ENCODE results near the gene ATP13A3. TPM values are rescaled to one million over a fixed set of nuclear protein-coding genes. Genes with fewer than 3 reads are reported as not detected.
A peak's percentile ranks its signal among the peaks of the same experiment; 100 is the strongest.

ATP13A3 gene
- total RNA-seq, 4 donors from 2014 or later, result 106 to 157 (median 128) TPM

GRCh38 chr3:194404365-194405140 is 82.2 kb downstream of the ATP13A3 start:
- H3K27me3 ChIP-seq, result peaks cover 7% of the 10 kb centered on the region
- no peak overlapping the region for H3K27ac ChIP-seq
- H3K9me3 ChIP-seq, result no peaks in the 10 kb centered on the region
- ATAC-seq, result no peak
- no peak overlapping the region for H3K4me3 ChIP-seq
- 41 to 43% methylated on average over 10 of the region's 10 CpGs for WGBS, 2 donors (ENCODE audit: low coverage in 1 of 2)
- no peak for TF ChIP-seq POLR2AphosphoS5 (IDR thresholded peaks at IDR 0.05)
- peak; percentile 55 to 66 (median 60) for TF ChIP-seq CTCF (IDR thresholded peaks at IDR 0.05)
- peaks cover 0 to 35% of the 10 kb centered on the region in 2 donors for H3K36me3 ChIP-seq
- H3K4me1 ChIP-seq, result no peaks in the 10 kb centered on the region

DNA sequence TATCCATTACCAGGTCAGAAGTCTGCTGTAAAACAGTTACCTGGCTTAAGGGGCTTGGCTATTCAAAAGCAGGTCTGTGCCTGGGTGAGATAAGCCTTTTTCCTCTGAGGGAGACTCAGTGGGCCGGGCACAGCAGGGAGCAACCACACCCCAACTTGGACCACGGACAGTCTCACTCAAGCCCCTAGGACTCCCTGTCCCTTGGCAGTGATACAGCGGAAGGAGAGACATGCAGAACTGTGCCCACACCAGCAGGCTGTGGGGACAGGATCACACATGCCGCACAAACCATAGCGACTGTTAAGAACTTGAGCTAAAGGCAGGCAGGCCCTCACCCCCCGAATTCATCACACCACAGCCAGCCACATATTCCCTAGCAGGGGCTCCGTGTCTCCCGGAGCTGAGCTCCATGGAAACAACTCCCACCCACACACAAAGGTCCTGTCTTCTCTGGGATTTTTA is 84.9 kb downstream of the ATP13A3 start:
- no peak for TF ChIP-seq CTCF (IDR thresholded peaks at IDR 0.05)
- no peak for TF ChIP-seq POLR2AphosphoS5 (IDR thresholded peaks at IDR 0.05)
- no peak for TF ChIP-seq POLR2A (IDR thresholded peaks at IDR 0.05)
- TF ChIP-seq EP300 (IDR thresholded peaks at IDR 0.05), result no peak
- Histone ChIP-seq H3K27ac (no peak overlapping the region), H3K4me1 (peaks cover 0 to 17% (median 13%) of the 10 kb centered on the region in 3 donors), H3K27me3 (peaks cover 31% of the 10 kb centered on the region), H3K4me3 (no peak overlapping the region), H3K9me3 (no peaks in the 10 kb centered on the region), H3K36me3 (peaks cover 0 to 12% of the 10 kb centered on the region in 2 donors)
- WGBS, 2 donors (ENCODE audit: low coverage in 1 of 2), result 59 to 77% methylated on average over 3 to 4 of the region's 8 CpGs
- ATAC-seq, result no peak

DNA sequence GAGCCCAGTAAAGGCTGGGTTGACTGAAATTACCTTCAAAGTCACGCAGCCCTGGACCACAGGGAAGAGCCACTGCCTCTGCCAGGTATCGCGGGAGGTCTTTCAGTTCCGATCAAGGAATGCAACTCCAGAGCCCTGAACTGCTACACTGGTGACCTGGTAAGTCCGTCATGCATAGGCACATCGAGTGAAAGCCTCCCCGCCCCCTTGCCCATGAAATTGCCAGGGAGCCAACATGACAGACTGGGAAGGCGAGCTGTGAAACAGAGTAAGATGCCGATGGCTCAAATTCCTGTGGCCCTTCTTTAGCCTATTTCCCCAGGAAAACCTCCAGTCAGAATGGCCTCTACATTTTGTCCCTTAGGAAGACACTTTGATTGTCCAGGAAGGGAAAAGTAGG is 85.5 kb downstream of the ATP13A3 start:
- 81% methylated on average over 7 of the region's 9 CpGs; no CpG with 5 or more reads in 1 of the 2 donors for WGBS, 2 donors (ENCODE audit: low coverage in 1 of 2)
- H3K27ac ChIP-seq, result no peak overlapping the region
- ATAC-seq, result no peak

DNA sequence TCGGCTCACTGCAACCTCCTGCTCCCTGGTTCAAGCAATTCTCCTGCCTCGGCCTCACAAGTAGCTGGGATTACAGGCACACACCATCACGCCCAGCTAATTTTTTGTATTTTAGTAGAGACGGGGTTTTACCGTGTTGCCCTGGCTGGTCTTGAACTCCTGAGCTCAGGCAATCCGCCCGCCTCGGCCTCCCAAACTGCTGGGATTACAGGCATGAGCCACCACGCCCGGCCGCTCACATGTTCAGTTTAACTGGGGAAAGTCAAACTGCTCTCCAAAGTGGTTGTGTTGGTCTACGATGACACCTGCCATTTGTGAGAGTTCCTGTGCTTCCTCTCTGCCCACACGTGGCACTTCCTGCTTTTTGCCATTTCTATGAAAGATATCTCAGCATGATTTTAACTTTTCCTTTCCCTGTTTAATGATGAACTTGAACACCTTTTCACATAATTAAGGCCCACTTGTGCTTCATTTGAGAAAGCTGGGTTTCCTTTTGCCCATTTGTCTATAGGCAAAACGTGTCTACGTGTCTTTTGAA is 86.9 kb downstream of the ATP13A3 start:
- 78 to 86% methylated on average over 7 to 13 of the region's 15 CpGs for WGBS, 2 donors (ENCODE audit: low coverage in 1 of 2)
- H3K27ac ChIP-seq, result no peak overlapping the region
- H3K36me3 ChIP-seq, result no peaks in the 10 kb centered on the region
- peaks cover 0 to 26% (median 17%) of the 10 kb centered on the region in 3 donors for H3K4me1 ChIP-seq
- TF ChIP-seq EP300 (IDR thresholded peaks at IDR 0.05) (no peak), POLR2A (IDR thresholded peaks at IDR 0.05) (no peak), POLR2AphosphoS5 (IDR thresholded peaks at IDR 0.05) (no peak), CTCF (IDR thresholded peaks at IDR 0.05) (no peak)
- ATAC-seq, result no peak
- no peaks in the 10 kb centered on the region for H3K9me3 ChIP-seq
- H3K4me3 ChIP-seq, result no peak overlapping the region
- peaks cover 40% of the 10 kb centered on the region for H3K27me3 ChIP-seq

More for the DNA sequence above, 85.5 kb downstream of the ATP13A3 start:
- Histone ChIP-seq H3K36me3 (peaks cover 0 to 12% of the 10 kb centered on the region in 2 donors), H3K4me3 (no peak overlapping the region), H3K4me1 (peaks cover 0 to 22% (median 17%) of the 10 kb centered on the region in 3 donors), H3K9me3 (no peaks in the 10 kb centered on the region), H3K27me3 (peaks cover 36% of the 10 kb centered on the region)
- TF ChIP-seq POLR2A (IDR thresholded peaks at IDR 0.05) (no peak), CTCF (IDR thresholded peaks at IDR 0.05) (no peak), EP300 (IDR thresholded peaks at IDR 0.05) (no peak), POLR2AphosphoS5 (IDR thresholded peaks at IDR 0.05) (no peak)

All from gastroesophageal sphincter (tissue), 4 donors.